Tibial nerve (tissue), 4 donors: Measurements from ENCODE around the gene SMIM23. TPM values are rescaled to one million over a fixed set of nuclear protein-coding genes. Genes with fewer than 3 reads are reported as not detected.

Experiments
- DNase-seq, 2 donors: peaks; one replicate each; pipeline ENCODE4 v3.0.0-alpha.2; 2019; ENCODE audit warnings: low spot score in 2 of 2
- H3K27ac ChIP-seq, 4 donors: fragments of 200-600 bp; sonication (generic) in 3 of 4; one replicate each; pipeline ENCODE4 v1.5.1; 2017 to 2019; ENCODE audit warnings: mild to moderate bottlenecking in 1 of 4
- H3K27me3 ChIP-seq, 2 donors: fragments of 200-600 bp; sonication (generic) in 1 of 2; one replicate each; pipeline versions ENCODE4 v1.5.1 to v1.6.0; 2017 to 2019
- H3K36me3 ChIP-seq, 3 donors: fragments of 200-600 bp; sonication (generic); one replicate each; pipeline ENCODE4 v1.5.1; 2018 to 2019
- H3K4me1 ChIP-seq, 4 donors: fragments of 200-600 bp; sonication (generic) in 3 of 4; one replicate each; pipeline ENCODE4 v1.5.1; 2017 to 2019
- H3K4me3 ChIP-seq, 4 donors: fragments of 200-600 bp; sonication (generic) in 3 of 4; one replicate each; pipeline ENCODE4 v1.5.1; 2017 to 2019; ENCODE audit warnings: mild to moderate bottlenecking in 1 of 4, moderate library complexity in 1 of 4
- H3K9me3 ChIP-seq, 4 donors: fragments of 200-600 bp; sonication (generic) in 3 of 4; one replicate each; pipeline ENCODE4 v1.5.1; 2017 to 2019
- EP300 ChIP-seq, 2 donors: sonication (generic); formaldehyde crosslinking; IDR thresholded peaks; one replicate each; pipeline ENCODE4 v1.6.1; 2017; ENCODE audit warnings: antibody characterized with exemption in 2 of 2, mild to moderate bottlenecking in 1 of 2
- POLR2A ChIP-seq, 2 donors: fragments of 450-650 bp; IDR thresholded peaks; one replicate each; pipeline ENCODE4 v1.6.1; 2017; ENCODE audit warnings: antibody characterized with exemption in 2 of 2, mild to moderate bottlenecking in 2 of 2, moderate library complexity in 2 of 2
- WGBS, 2 donors: methylation state at CpG; one replicate each; pipeline ENCODE4 v1.1.5; 2018; 5-methylcytosine and 5-hydroxymethylcytosine counted together
- total RNA-seq, 4 donors: library from RNA; depleted of rRNA; stranded (reverse); fragments of >200 nt; gene quantifications; one replicate each; pipeline ENCODE4 v1.1.0, GENCODE V29; 2016
- TF ChIP-seq, protein P1 (sequence below), 5 experiments: fragments of 200-600 bp in 3 of 5; fragments of 450-650 bp in 2 of 5; sonication (generic) in 3 of 5; IDR thresholded peaks; one replicate each; pipeline ENCODE4 v1.5.1; 2016 to 2019; ENCODE audit warnings: antibody characterized with exemption in 5 of 5, mild to moderate bottlenecking in 3 of 5, moderate library complexity in 2 of 5

SMIM23 gene
- total RNA-seq, 4 donors from 2014 or later = not detected

- WGBS, 2 donors = 76 to 81% methylated on average over 3 of the region's 3 CpGs
- no peak overlapping the region for H3K27ac ChIP-seq
- H3K4me1 ChIP-seq = peaks cover 0 to 11% (median 0%) of the 10 kb centered on the region in 4 donors
- no peak for DNase-seq
- no peak overlapping the region for H3K4me3 ChIP-seq
- H3K27me3 ChIP-seq = no peaks in the 10 kb centered on the region
- TF ChIP-seq, protein P1, sequence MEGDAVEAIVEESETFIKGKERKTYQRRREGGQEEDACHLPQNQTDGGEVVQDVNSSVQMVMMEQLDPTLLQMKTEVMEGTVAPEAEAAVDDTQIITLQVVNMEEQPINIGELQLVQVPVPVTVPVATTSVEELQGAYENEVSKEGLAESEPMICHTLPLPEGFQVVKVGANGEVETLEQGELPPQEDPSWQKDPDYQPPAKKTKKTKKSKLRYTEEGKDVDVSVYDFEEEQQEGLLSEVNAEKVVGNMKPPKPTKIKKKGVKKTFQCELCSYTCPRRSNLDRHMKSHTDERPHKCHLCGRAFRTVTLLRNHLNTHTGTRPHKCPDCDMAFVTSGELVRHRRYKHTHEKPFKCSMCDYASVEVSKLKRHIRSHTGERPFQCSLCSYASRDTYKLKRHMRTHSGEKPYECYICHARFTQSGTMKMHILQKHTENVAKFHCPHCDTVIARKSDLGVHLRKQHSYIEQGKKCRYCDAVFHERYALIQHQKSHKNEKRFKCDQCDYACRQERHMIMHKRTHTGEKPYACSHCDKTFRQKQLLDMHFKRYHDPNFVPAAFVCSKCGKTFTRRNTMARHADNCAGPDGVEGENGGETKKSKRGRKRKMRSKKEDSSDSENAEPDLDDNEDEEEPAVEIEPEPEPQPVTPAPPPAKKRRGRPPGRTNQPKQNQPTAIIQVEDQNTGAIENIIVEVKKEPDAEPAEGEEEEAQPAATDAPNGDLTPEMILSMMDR (IDR thresholded peaks at IDR 0.05) = no peak
- TF ChIP-seq POLR2A (IDR thresholded peaks at IDR 0.05) (no peak), EP300 (IDR thresholded peaks at IDR 0.05) (no peak)
- H3K36me3 ChIP-seq = no peaks in the 10 kb centered on the region
- H3K9me3 ChIP-seq = no peaks in the 10 kb centered on the region
Observed at GRCh38 chr5:171749365-171749764, 36.3 kb upstream of the SMIM23 start.

- TF ChIP-seq, protein P1 (IDR thresholded peaks at IDR 0.05) = no peak
- TF ChIP-seq EP300 (IDR thresholded peaks at IDR 0.05) = peak in 1 of 2 donors; percentile 66
- Histone ChIP-seq H3K27me3 (no peaks in the 10 kb centered on the region), H3K4me3 (no peak overlapping the region), H3K27ac (peak overlapping the region in 1 of 4 donors; percentile 50), H3K9me3 (no peaks in the 10 kb centered on the region), H3K36me3 (no peaks in the 10 kb centered on the region), H3K4me1 (peaks cover 0 to 11% (median 0%) of the 10 kb centered on the region in 4 donors)
- peak; percentile 33 to 42 for DNase-seq
- WGBS, 2 donors = 47 to 55% methylated on average over 6 of the region's 6 CpGs
Observed at GRCh38 chr5:171750311-171750788, 35.3 kb upstream of the SMIM23 start.

DNA sequence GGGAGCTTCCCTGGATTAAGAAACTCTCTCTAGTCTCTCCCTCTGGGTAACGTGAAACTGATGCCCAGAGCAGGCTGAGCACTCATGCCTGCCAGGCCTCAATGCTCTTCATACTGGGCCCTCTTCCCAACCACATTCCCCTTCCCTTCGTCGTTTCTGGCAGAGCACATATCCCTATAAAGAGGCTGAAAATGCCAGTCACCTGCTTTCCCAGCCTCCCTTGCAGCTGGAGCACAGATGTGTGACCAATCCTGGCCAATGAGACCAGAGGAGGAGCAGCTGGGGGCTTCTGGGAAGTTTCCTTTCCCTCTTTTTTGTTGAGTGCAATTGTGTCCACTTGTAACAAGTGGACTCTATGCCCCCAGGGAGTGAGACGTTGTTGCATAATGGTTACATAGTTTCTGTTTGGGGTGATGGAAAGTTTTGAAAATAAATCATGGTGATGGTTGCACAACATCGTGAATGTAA is 30.2 kb upstream of the SMIM23 start:
- TF ChIP-seq, protein P1 (IDR thresholded peaks at IDR 0.05) = no peak
- peak in 1 of 2 donors; percentile 46 for TF ChIP-seq EP300 (IDR thresholded peaks at IDR 0.05)
- TF ChIP-seq POLR2A (IDR thresholded peaks at IDR 0.05) = no peak
- peaks cover 0 to 4% (median 0%) of the 10 kb centered on the region in 4 donors for H3K4me1 ChIP-seq
- peaks cover 0 to 11% (median 0%) of the 10 kb centered on the region in 4 donors for H3K9me3 ChIP-seq
- H3K4me3 ChIP-seq = no peak overlapping the region
- 59 to 66% methylated on average over 5 of the region's 5 CpGs for WGBS, 2 donors
- no peak overlapping the region for H3K27ac ChIP-seq
- no peaks in the 10 kb centered on the region for H3K27me3 ChIP-seq
- H3K36me3 ChIP-seq = no peaks in the 10 kb centered on the region
- no peak for DNase-seq

DNA sequence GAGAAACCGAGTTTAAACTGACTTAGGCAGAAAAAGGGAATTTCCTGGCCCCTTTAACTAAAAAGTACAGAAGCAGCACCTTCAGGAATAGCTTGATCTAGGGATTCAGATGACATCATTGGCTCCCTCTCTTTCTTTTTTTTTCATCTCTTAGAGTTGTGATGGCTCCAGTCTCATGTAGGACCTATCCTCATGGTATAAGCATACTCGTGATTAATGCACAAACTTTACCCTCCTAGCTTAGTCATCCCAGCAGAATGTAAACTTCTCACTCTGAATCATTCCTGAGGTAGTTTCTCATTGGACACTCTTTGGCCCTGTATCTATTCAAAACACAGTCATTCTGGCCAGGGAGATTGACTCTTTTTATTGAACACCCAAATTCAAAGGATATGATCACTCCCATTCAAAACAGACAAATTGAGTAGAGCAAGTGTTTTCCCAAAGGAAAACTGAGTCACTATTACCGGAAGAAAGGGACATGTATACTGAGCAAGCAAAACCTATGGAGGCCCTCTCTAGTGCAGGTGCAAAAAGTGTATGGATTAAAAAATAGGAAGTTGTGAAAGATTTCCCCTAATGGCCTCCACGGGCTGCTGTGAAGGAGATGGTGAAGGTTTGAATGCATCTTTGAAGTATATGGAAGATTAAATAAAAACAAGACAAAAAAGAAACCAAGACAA is 27.6 kb upstream of the SMIM23 start:
- TF ChIP-seq POLR2A (IDR thresholded peaks at IDR 0.05) = no peak
- DNase-seq = no peak
- H3K4me1 ChIP-seq = no peaks in the 10 kb centered on the region

GRCh38 chr5:171759777-171760176 is 25.8 kb upstream of the SMIM23 start:
- H3K36me3 ChIP-seq = no peaks in the 10 kb centered on the region
- H3K4me1 ChIP-seq = no peaks in the 10 kb centered on the region
- no peaks in the 10 kb centered on the region for H3K27me3 ChIP-seq
- peaks cover 0 to 14% (median 0%) of the 10 kb centered on the region in 4 donors for H3K9me3 ChIP-seq
- no peak overlapping the region for H3K27ac ChIP-seq
- WGBS, 2 donors = 63 to 64% methylated on average over 1 of the region's 1 CpG
- no peak for DNase-seq
- TF ChIP-seq POLR2A (IDR thresholded peaks at IDR 0.05) (no peak), EP300 (IDR thresholded peaks at IDR 0.05) (no peak)
- H3K4me3 ChIP-seq = no peak overlapping the region

More for the DNA sequence above, 27.6 kb upstream of the SMIM23 start:
- Histone ChIP-seq H3K27me3 (no peaks in the 10 kb centered on the region), H3K4me3 (no peak overlapping the region), H3K27ac (no peak overlapping the region), H3K9me3 (peaks cover 0 to 14% (median 0%) of the 10 kb centered on the region in 4 donors), H3K36me3 (no peaks in the 10 kb centered on the region)
- 76 to 77% methylated on average over 4 of the region's 4 CpGs for WGBS, 2 donors

- H3K4me3 ChIP-seq = no peak overlapping the region
- H3K9me3 ChIP-seq = peaks cover 0 to 21% (median 3%) of the 10 kb centered on the region in 4 donors
- DNase-seq = no peak
- H3K4me1 ChIP-seq = no peaks in the 10 kb centered on the region
- TF ChIP-seq, protein P1 (IDR thresholded peaks at IDR 0.05) = no peak
- no peak for TF ChIP-seq EP300 (IDR thresholded peaks at IDR 0.05)
- H3K27ac ChIP-seq = no peak overlapping the region
- 82 to 88% methylated on average over 11 of the region's 11 CpGs for WGBS, 2 donors
- no peaks in the 10 kb centered on the region for H3K27me3 ChIP-seq
- H3K36me3 ChIP-seq = no peaks in the 10 kb centered on the region
Observed at GRCh38 chr5:171762021-171762608, 23.5 kb upstream of the SMIM23 start.
